Gastroesophageal sphincter (tissue), 4 donors: ENCODE data around the gene CCR7. TPM values are rescaled to one million over a fixed set of nuclear protein-coding genes. Genes with fewer than 3 reads are reported as not detected.

Experiments used
- ATAC-seq: fragments of 150-250 bp; one replicate; pipeline ENCODE4 v1.9.1; 2016; ENCODE audit warnings: mild to moderate bottlenecking, moderate library complexity
- H3K27ac ChIP-seq, 4 donors: fragments of 200-600 bp; sonication (generic) in 3 of 4; 1 replicate in 3 of 4; 2 replicates in 1 of 4; pipeline ENCODE4 v1.5.1; 2016 to 2019
- H3K27me3 ChIP-seq: fragments of 200-600 bp; sonication (generic); one replicate; pipeline ENCODE4 v1.5.1; 2019
- H3K36me3 ChIP-seq, 2 donors: fragments of 200-600 bp; sonication (generic); one replicate each; pipeline ENCODE4 v1.5.1; 2019; ENCODE audit warnings: control low read depth in 1 of 2
- H3K4me1 ChIP-seq, 3 donors: fragments of 200-600 bp; sonication (generic); 1 replicate in 2 of 3; 2 replicates in 1 of 3; pipeline ENCODE4 v1.5.1; 2016 to 2019; ENCODE audit warnings: control low read depth in 2 of 3
- H3K4me3 ChIP-seq, 2 donors: fragments of 200-600 bp; sonication (generic); one replicate each; pipeline ENCODE4 v1.5.1; 2019; ENCODE audit warnings: mild to moderate bottlenecking in 1 of 2, moderate library complexity in 1 of 2
- H3K9me3 ChIP-seq, 3 donors: fragments of 200-600 bp; sonication (generic); one replicate each; pipeline ENCODE4 v1.5.1; 2017 to 2019; ENCODE audit warnings: control low read depth in 2 of 3
- EP300 ChIP-seq: sonication (generic); formaldehyde crosslinking; IDR thresholded peaks from one replicate; pipeline ENCODE4 v1.6.1; 2017; ENCODE audit warnings: antibody characterized with exemption, mild to moderate bottlenecking
- POLR2A ChIP-seq, 2 donors: fragments of 450-650 bp; IDR thresholded peaks; one replicate each; pipeline ENCODE4 v1.6.1; 2017; ENCODE audit warnings: antibody characterized with exemption in 2 of 2, mild to moderate bottlenecking in 2 of 2, moderate library complexity in 1 of 2
- POLR2AphosphoS5 ChIP-seq: sonication (generic); formaldehyde crosslinking; IDR thresholded peaks from one replicate; pipeline ENCODE4 v1.6.1; 2017; ENCODE audit warnings: antibody characterized with exemption
- WGBS, 2 donors: methylation state at CpG; one replicate each; pipeline ENCODE4 v1.1.5; 2018; ENCODE audit warnings: low coverage in 1 of 2; 5-methylcytosine and 5-hydroxymethylcytosine counted together
- total RNA-seq, 4 donors: library from RNA; depleted of rRNA; stranded (reverse); fragments of >200 nt; gene quantifications; one replicate each; pipeline ENCODE4 v1.1.0, GENCODE V29; 2016
- TF ChIP-seq, protein P1 (sequence below), 4 experiments: fragments of 200-600 bp in 2 of 4; fragments of 450-650 bp in 2 of 4; sonication (generic) in 1 of 4; IDR thresholded peaks; one replicate each; pipeline ENCODE4 v1.5.1; 2017 to 2019; ENCODE audit warnings: antibody characterized with exemption in 4 of 4, mild to moderate bottlenecking in 2 of 4, moderate library complexity in 2 of 4

CCR7 gene
- total RNA-seq, 4 donors from 2014 or later, result 0.15 to 2.2 (median 0.35) TPM; not detected in 1

DNA sequence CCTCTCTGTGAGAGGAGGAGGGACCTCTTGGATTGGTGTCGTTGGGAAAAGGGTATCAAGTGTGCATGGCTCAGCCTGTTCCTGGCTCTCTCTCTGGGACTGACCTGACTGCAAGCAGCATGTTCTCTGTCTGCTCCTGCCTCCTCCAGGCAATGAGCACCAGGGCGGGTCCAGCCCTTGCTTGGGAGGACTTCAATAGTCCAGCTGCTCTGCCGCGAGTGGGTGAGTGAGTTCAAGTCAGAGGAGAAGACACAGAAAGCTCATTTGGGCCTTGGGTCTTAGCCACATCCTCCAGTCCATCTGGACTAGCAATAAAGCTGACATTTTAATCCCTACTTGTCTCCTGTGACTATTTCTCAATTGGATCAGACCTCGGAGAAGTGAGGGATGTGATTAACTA lies 38.6 kb downstream of the CCR7 start:
- H3K9me3 ChIP-seq, result peaks cover 0 to 12% (median 0%) of the 10 kb centered on the region in 3 donors
- no peaks in the 10 kb centered on the region for H3K27me3 ChIP-seq
- no peaks in the 10 kb centered on the region for H3K36me3 ChIP-seq
- WGBS, 2 donors, result 52 to 56% methylated on average over 1 to 2 of the region's 5 CpGs
- H3K27ac ChIP-seq, result peak overlapping the region in 2 of 4 donors; percentile 23 to 33
- H3K4me1 ChIP-seq, result no peaks in the 10 kb centered on the region
- TF ChIP-seq POLR2AphosphoS5, result peak; percentile 18
- no peak for TF ChIP-seq EP300
- peak; percentile 60 for ATAC-seq
- H3K4me3 ChIP-seq, result no peak overlapping the region

DNA sequence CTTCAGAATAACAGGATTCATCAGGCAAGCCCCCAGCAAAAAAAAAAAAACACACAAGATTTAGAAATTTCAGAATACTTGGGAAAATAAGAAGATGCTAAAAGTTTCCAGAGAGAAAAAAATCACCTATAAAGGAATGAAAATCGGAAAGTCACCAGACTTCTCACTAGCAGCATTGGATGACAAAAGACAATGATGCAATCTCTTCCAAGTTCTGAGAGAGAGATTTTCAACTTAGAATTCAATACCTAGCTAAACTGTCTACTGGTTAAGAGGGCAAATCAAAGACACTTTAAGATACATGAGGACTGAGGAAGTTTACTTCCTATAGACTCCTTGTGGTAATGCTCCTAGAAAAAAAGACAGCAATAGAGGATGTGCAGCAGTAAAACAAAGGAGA lies 40.0 kb downstream of the CCR7 start:
- no peak overlapping the region for H3K4me3 ChIP-seq
- WGBS, 2 donors, result 83 to 88% methylated on average over 1 of the region's 1 CpG

DNA sequence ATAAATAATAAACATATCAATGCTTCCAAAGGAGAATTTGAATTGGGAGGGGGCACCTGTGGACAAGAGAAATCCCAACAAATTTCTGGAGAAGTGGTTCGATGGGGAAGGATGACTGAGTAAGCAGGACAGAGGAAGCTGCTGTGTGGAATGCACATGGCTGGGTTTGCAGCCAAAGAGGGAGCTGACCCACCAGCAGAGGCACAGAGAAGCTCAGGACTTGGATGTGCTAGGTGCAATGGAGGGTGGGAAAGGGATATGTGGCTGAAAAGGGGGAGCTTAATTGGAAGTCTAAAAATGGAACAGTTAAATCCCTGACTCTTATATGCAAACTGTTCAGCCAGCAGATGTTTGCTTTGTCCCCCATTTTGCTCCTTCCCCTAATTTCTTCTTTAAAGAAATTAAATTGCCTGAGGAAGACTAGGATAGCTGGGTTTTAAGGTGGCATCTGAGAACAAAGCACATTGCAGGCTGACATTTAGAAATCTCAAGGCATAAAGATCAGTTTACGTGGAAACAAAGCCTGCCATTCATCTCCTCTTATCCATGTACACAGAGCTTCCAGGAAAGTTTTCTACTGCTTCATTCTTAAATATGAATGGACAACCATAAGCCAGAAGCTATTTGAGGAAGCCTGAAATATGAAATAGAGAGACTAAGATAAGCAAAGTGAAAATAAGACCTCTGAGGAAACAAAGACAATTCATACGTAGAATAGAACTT lies 40.9 kb downstream of the CCR7 start:
- no peak for TF ChIP-seq EP300
- TF ChIP-seq POLR2AphosphoS5, result no peak
- TF ChIP-seq POLR2A (IDR thresholded peaks at IDR 0.05), result no peak
- TF ChIP-seq, protein P1, sequence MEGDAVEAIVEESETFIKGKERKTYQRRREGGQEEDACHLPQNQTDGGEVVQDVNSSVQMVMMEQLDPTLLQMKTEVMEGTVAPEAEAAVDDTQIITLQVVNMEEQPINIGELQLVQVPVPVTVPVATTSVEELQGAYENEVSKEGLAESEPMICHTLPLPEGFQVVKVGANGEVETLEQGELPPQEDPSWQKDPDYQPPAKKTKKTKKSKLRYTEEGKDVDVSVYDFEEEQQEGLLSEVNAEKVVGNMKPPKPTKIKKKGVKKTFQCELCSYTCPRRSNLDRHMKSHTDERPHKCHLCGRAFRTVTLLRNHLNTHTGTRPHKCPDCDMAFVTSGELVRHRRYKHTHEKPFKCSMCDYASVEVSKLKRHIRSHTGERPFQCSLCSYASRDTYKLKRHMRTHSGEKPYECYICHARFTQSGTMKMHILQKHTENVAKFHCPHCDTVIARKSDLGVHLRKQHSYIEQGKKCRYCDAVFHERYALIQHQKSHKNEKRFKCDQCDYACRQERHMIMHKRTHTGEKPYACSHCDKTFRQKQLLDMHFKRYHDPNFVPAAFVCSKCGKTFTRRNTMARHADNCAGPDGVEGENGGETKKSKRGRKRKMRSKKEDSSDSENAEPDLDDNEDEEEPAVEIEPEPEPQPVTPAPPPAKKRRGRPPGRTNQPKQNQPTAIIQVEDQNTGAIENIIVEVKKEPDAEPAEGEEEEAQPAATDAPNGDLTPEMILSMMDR (IDR thresholded peaks at IDR 0.05), result no peak
- H3K36me3 ChIP-seq, result no peaks in the 10 kb centered on the region
- 55 to 79% methylated on average over 3 of the region's 3 CpGs for WGBS, 2 donors
- no peaks in the 10 kb centered on the region for H3K27me3 ChIP-seq
- no peak for ATAC-seq
- H3K4me1 ChIP-seq, result no peaks in the 10 kb centered on the region
- peaks cover 0 to 12% (median 0%) of the 10 kb centered on the region in 3 donors for H3K9me3 ChIP-seq
- H3K4me3 ChIP-seq, result no peak overlapping the region
- H3K27ac ChIP-seq, result no peak overlapping the region

More for the DNA sequence above, 40.0 kb downstream of the CCR7 start:
- TF ChIP-seq EP300 (no peak), POLR2AphosphoS5 (no peak), POLR2A (IDR thresholded peaks at IDR 0.05) (no peak)
- TF ChIP-seq, protein P1 (IDR thresholded peaks at IDR 0.05), result no peak
- Histone ChIP-seq H3K9me3 (peaks cover 0 to 12% (median 0%) of the 10 kb centered on the region in 3 donors), H3K27me3 (no peaks in the 10 kb centered on the region), H3K4me1 (no peaks in the 10 kb centered on the region), H3K27ac (no peak overlapping the region), H3K36me3 (no peaks in the 10 kb centered on the region)
- no peak for ATAC-seq

DNA sequence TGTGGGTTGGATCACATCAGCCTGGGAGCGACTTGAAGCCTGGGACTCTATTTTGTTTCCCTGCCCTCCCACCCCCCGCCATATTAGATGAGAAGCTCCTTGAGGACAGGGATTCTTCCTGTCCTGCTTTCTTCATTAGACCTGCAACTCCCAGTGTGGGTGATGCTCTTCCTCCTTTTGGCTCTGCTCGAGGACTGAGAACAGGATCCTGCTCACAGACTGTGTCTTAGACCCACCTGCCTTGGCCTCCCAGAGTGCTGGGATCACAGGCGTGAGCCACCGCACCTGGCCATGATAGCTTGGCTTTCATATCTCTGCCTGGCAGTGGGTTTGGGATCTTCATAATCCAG lies 42.3 kb downstream of the CCR7 start:
- Histone ChIP-seq H3K4me1 (no peaks in the 10 kb centered on the region), H3K4me3 (no peak overlapping the region), H3K9me3 (peaks cover 0 to 12% (median 0%) of the 10 kb centered on the region in 3 donors), H3K27me3 (no peaks in the 10 kb centered on the region), H3K36me3 (no peaks in the 10 kb centered on the region), H3K27ac (peak overlapping the region in 3 of 4 donors; percentile 55 to 80 (median 71))
- no peak for ATAC-seq
- WGBS, 2 donors, result 80% methylated on average over 1 of the region's 5 CpGs; no CpG with 5 or more reads in 1 of the 2 donors
- TF ChIP-seq POLR2AphosphoS5 (no peak), EP300 (no peak), POLR2A (IDR thresholded peaks at IDR 0.05) (no peak)
- TF ChIP-seq, protein P1 (IDR thresholded peaks at IDR 0.05), result no peak

DNA sequence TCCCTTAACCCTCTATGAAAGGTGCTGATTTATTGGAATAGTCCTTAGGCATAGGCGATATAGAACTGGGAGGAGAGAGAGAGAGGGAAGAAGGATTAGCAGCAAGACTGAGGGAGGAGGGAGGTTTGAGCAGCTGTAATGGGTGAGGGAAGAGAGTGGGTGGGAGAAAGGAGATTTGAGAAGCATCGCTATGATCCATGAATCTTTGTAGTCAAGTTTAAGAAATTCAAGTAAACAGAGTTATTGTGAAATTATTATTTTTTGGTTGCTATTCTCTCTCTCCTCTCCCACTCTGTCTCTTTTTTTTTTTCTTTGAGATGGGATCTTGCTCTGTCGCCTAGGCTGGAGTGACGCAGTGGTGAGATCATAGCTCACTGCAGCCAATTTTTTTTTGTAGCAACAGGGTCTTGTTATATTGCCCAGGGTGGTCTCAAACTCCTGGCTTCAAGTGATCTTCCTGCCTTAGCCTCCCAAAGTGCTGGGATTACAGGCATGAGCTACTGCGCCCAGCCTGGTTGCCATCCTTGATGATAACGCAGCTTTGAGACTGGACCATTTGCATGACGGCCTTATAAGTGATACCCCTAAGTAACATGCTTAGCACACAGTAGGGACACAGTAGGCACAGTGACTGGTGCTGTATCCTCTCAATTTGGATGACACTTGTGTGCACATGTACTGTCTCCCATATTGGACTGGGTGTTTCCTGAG lies 42.9 kb downstream of the CCR7 start:
- Histone ChIP-seq H3K9me3 (peaks cover 0 to 12% (median 0%) of the 10 kb centered on the region in 3 donors), H3K4me1 (no peaks in the 10 kb centered on the region), H3K27me3 (no peaks in the 10 kb centered on the region), H3K36me3 (no peaks in the 10 kb centered on the region), H3K27ac (peak overlapping the region in 3 of 4 donors; percentile 55 to 80 (median 71)), H3K4me3 (no peak overlapping the region)
- TF ChIP-seq POLR2A (IDR thresholded peaks at IDR 0.05), result no peak
- TF ChIP-seq, protein P1 (IDR thresholded peaks at IDR 0.05), result no peak
- TF ChIP-seq EP300, result no peak
- TF ChIP-seq POLR2AphosphoS5, result no peak
- peak; percentile 68 for ATAC-seq
- 65 to 86% methylated on average over 3 of the region's 7 CpGs for WGBS, 2 donors
